Measurements from ENCODE around the gene ZNF134.

The ZNF134 gene

DNA sequence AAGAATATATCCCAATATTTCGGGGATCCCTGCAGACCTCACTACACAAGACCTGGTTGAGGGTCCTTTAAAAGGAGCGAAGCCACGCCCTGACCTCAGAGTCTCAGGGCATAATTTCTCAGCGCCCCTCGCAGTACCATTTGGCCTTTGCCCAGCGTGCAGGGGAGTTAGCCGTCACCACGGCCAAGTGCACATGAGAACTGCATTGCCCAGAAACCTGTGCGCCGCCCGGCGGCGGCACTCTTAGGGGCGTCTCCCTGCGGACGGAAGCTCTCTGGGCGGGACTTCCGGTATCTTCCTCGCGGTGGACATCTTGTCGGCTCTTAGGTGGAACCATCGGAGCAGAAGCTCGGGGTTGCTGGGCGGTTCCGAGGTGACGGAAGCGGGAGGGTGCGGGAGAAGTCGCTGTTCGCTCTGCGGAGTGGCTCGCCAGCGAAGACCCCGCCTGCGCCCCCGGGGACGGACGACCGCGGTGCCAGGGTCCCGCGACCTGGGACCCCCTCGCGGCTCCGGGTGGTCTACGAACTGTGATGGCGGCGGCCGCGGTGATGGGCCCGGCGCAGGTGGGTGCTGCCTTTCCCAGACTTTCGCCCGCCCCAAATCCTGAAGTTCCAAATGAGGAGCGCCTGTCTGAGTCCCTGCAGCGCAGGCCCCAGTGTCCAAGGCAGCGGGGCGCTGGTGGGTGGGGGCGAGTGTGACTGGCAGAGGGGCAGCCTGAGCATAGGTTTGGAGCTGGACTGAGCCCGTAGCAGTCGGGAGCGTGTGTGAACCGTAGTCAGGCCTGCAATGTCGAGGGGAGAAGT, at the start of gene ZNF134:
Gene ZNF134 (plus strand): TSS at position 302 of the 803 bp plus-strand sequence. CDS start 5,227 bp downstream, outside the sequence.
- peak; percentile 89 for DNase-seq (ENCODE audit: low spot score)

- peak; percentile 1 for DNase-seq (ENCODE audit: low spot score)
Observed at GRCh38 chr19:57566396-57567265, 47.4 kb upstream of the ZNF134 start.

- no peak for DNase-seq (ENCODE audit: low spot score)
Observed at GRCh38 chr19:57570707-57571106, 43.3 kb upstream of the ZNF134 start.

DNA sequence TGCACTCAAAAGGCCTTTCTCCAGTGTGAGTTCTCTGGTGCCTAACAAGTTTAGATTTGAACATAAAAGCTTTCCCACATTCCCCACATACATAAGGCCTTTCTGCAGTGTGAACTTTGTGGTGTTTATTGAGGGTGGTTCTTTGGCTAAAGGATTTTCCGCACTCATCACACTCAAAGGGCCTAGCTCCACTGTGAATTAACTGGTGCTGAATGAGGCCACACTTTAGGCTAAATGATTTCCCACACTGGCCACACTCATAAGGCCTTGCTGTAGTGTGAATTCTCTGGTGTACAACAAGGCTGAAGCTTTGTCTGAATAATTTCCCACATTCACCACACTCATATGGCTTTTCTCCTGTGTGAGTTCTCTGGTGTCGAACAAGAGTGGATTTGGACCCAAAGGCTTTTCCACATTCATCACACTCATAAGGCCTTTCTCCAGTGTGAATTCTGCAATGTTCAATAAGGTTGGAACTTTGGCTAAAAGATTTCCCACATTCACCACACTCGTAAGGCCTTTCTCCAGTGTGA, 41.6 kb upstream of the ZNF134 start:
- no peak for DNase-seq (ENCODE audit: low spot score)

DNA sequence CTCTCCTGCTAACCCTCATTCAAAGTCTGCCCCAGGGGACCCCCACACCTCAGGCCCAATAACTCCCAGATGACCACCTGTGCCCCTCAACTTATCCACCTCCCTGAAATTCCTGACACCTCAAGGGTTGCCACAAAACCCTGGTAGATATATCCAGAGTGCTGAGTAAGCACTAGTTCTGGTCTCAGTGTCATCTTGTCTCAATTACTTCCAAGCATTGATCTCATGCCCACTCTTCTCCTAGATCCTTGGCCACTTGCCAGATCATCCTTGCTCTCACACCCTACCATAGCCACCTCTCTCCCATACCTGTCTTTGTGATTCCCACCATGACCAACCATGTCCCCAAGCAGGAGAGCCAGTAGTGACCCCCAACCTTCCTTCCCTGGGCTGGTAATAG, 37.4 kb upstream of the ZNF134 start:
- no peak for DNase-seq (ENCODE audit: low spot score)

DNA sequence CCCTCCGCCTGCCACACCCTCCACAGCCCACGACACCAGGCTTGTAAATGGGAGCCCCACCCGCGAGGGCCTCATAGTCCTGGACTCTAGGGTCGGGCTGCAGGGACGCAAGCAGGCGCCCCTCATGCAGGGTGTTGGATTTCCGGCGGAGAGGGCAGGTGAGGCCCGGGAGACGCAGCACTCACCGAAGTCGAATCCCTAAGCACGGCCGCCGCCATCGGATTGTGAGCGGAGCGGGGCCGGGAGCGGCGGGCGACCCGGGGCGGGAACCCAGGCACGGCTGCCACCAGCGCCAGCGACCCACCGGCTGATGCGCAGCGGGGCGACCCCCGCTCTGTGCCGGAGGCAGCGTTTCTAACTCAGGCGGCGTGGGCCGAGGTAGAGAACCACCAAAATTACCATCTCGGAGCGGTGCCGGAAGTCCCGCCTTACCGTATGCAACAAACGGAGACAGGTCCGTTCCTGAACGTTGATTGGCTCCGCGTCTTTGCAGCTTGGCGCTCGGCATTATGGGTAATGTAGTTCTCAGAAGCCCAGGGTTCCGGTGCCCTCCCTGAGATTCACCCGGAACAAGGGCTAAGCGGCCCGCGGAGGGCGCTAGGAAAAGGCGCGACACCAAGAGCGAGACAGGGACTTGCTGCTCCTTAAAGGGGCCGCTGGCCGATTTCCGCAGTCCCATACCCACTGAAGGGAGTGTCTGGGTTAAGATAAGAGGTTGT, 35.4 kb upstream of the ZNF134 start, which contains the start of gene ZNF416:
Gene ZNF416 (minus strand): TSS at position 425 of the 719 bp plus-strand sequence. CDS start 207 bp downstream, at position 218.
- peak; percentile 96 for DNase-seq (ENCODE audit: low spot score)

- no peak for DNase-seq (ENCODE audit: low spot score)
Observed at GRCh38 chr19:57583104-57583520, 30.9 kb upstream of the ZNF134 start.

DNA sequence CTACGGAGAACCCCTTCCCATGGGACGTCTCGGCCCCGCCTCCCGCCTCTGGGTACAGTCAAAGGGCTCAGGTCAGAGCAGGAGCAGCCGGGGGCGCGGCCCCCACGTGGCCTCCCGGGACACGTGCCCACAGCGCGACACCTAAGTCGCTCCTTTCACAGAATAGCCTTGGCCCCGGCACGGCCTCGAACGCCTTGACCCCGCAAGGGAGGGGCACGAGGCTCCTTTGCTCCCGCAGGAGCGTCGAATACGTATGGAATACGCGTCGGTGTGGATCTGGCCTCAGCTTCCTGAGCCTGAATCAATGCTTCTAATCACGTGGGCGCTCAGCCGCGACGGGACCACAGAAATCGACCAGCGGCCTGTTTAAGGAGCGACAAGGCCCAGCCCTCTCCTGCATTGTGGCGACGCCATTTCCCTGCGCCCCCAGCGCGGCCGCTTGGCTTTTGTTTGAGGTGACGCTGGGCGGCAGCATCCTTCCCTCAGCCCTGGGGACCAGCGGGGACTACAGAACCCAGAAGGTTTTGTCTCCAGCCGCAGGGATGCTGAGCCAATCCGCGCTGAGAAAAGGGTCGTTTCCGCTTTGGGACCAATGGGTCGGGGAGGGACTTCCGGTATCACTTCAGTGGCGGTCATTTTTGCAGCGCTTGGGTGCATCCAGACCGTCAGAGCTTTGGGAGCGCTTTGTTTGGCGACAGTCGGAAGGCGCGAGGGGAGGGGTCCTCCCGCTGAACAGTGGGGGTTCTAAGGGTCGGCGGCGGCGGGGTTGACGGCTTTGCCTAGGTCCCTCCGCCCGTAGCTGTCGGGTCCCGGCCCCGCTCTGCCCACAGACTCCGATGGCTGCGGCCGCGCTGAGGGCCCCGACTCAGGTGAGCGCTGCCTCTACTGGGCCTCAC, 30.3 kb upstream of the ZNF134 start, which contains the start of gene ZIK1:
Gene ZIK1 (plus strand): TSS at position 625 of the 896 bp plus-strand sequence. CDS start 212 bp downstream, at position 837.
- DNase-seq (ENCODE audit: low spot score): peak; percentile 60

GRCh38 chr19:57587529-57587928, 26.5 kb upstream of the ZNF134 start:
- no peak for DNase-seq (ENCODE audit: low spot score)

- peak; percentile 1 for DNase-seq (ENCODE audit: low spot score)
Observed at GRCh38 chr19:57599377-57599760, 14.7 kb upstream of the ZNF134 start.

- DNase-seq (ENCODE audit: low spot score): peak; percentile 92
Observed at GRCh38 chr19:57599761-57600383, 14.2 kb upstream of the ZNF134 start, which contains the start of gene ZNF530. TSS of gene ZNF530 (plus strand) at chr19:57599885. CDS start at chr19:57604346, 4,461 bp downstream.

DNA sequence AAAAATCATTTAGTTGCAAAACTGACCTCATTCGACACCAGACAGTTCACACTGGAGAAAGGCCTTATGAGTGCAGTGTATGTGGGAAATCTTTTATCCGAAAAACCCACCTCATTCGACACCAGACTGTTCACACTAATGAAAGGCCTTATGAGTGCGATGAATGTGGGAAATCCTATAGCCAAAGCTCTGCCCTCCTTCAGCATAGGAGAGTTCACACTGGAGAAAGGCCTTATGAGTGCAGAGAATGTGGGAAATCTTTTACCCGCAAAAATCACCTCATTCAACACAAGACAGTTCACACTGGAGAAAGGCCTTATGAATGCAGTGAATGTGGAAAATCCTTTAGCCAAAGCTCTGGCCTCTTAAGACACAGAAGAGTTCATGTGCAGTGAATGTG, 7.1 kb upstream of the ZNF134 start:
- DNase-seq (ENCODE audit: low spot score): no peak

DNA sequence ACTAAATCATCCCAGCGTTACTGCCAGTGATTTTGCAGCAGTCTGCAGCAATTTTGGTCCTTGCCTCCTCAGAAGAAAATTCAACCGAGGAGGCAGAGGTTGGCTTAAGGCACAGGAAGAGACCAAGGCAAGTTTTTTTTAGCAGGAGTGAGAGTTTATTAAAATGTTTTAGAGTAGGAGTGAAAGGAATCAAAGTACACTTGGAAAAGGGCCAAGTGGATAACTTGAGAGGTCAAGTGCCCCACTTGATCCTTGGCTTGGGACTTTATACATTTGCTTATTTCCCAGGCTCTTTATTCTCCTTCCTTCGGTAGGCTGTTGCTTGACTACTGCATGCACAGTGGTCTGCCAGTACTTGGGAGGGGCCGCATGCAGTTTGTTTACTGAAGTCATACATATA, 2.9 kb upstream of the ZNF134 start:
- DNase-seq (ENCODE audit: low spot score): no peak

DNA sequence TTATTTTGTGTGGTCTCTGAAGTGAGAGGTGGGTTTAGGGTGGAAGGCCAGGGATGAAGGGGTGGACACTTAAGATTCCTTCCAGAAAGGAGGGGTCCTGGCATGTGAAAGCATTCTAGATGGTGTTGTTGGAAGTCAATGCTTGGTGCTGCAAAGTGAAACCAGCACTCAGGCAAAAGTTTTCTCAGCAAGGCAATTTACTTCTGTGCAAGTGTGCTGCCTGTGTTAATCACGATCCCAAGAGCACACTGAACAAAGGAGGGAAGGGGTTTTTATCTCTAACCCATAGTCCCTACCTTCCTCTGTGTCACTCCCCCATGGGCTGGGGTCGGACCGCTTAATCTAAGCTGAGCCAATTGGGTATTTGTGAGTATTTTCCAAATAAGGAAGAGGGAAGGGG, 1.3 kb downstream of the ZNF134 start:
- DNase-seq (ENCODE audit: low spot score): no peak

DNA sequence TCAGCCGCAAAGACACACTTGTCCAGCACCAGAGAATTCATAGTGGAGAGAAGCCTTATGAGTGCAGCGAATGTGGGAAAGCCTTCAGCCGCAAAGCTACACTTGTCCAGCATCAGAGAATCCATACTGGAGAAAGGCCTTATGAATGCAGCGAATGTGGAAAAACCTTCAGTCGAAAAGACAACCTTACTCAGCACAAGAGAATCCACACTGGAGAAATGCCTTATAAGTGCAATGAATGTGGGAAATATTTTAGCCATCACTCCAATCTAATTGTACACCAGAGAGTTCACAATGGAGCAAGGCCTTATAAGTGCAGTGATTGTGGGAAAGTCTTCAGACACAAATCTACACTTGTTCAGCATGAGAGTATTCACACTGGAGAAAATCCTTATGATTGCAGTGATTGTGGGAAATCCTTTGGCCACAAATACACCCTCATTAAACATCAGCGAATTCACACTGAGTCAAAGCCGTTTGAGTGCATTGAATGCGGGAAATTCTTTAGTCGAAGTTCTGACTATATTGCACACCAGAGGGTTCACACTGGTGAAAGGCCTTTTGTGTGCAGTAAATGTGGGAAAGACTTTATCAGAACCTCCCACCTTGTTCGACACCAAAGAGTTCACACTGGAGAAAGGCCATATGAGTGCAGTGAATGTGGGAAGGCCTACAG, 6.8 kb downstream of the ZNF134 start:
- DNase-seq (ENCODE audit: low spot score): no peak

GRCh38 chr19:57623091-57623490, 9.0 kb downstream of the ZNF134 start:
- no peak for DNase-seq (ENCODE audit: low spot score)

GRCh38 chr19:57632987-57633831, 19.2 kb downstream of the ZNF134 start, which contains the start of gene ZNF211:
TSS of gene ZNF211 (plus strand) at chr19:57633168. CDS start at chr19:57633347, 179 bp downstream.
- DNase-seq (ENCODE audit: low spot score): peak; percentile 94

- DNase-seq (ENCODE audit: low spot score): no peak
Observed at GRCh38 chr19:57633832-57634131, 19.7 kb downstream of the ZNF134 start.

DNA sequence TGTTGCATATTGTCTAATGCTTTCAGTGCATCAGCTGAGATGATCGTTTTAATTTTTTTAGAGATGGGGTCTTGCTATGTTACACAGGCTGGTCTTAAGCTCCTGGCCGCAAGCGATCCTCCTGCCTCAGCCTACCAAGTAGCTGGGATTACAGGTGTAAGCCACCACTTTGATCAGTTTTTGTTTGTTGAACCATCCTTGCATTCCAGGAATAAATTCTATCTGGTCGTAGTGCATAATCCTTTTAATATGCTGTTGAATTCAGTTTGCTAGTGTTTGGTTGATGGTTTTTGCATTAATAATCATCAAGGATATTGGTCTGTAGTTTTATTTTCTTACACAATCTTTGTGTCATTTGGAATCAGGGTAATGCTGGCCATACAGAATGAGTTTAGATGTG, 23.3 kb downstream of the ZNF134 start:
- no peak for DNase-seq (ENCODE audit: low spot score)

All from kidney capillary endothelial cell (primary cell).